Nephron (organoid): ENCODE results near the gene NEO1.

Experiments
- H3K27ac Mint-ChIP-seq, 3 experiments: 2 replicates each; pipeline ENCODE4 v1.8.0; 2020; ENCODE audit warnings: mixed read lengths in 3 of 3, mild to moderate bottlenecking in 2 of 3, moderate library complexity in 1 of 3
- H3K27me3 Mint-ChIP-seq: 2 replicates; pipeline ENCODE4 v1.8.0; 2021; ENCODE audit warnings: low read depth, mild to moderate bottlenecking, moderate library complexity, mixed read lengths
- H3K36me3 Mint-ChIP-seq: 2 replicates; pipeline ENCODE4 v1.8.0; 2020; ENCODE audit warnings: low read depth, mixed read lengths
- H3K4me1 Mint-ChIP-seq: 2 replicates; pipeline ENCODE4 v1.8.0; 2020; ENCODE audit warnings: mixed read lengths
- H3K4me3 Mint-ChIP-seq, 3 experiments: 2 replicates each; pipeline ENCODE4 v1.8.0; 2020; ENCODE audit warnings: mild to moderate bottlenecking in 3 of 3, mixed read lengths in 3 of 3, moderate library complexity in 2 of 3
- H3K9me3 Mint-ChIP-seq: 2 replicates; pipeline ENCODE4 v1.8.0; 2020; ENCODE audit warnings: mixed read lengths
- CTCF ChIP-seq, 3 experiments: fragments of 200-600 bp; sonication (generic); IDR thresholded peaks; one replicate each; pipeline ENCODE4 v1.5.0; 2021; ENCODE audit warnings: antibody characterized with exemption in 3 of 3; ENCODE audit not compliant: unreplicated experiment in 3 of 3

Gene NEO1

GRCh38 chr15:73114064-73114463, 61.8 kb downstream of the NEO1 start:
- peaks cover 12% of the 10 kb centered on the region for H3K4me1 Mint-ChIP-seq
- no peak for TF ChIP-seq CTCF (IDR thresholded peaks at IDR 0.05; ENCODE audit: unreplicated experiment in 3 of 3)
- H3K27ac Mint-ChIP-seq: no peak overlapping the region
- H3K27me3 Mint-ChIP-seq: no peaks in the 10 kb centered on the region
- no peak overlapping the region for H3K4me3 Mint-ChIP-seq
- H3K9me3 Mint-ChIP-seq: no peaks in the 10 kb centered on the region
- H3K36me3 Mint-ChIP-seq: peaks cover 18% of the 10 kb centered on the region

- H3K9me3 Mint-ChIP-seq: no peaks in the 10 kb centered on the region
- H3K27me3 Mint-ChIP-seq: no peaks in the 10 kb centered on the region
- H3K4me3 Mint-ChIP-seq: no peak overlapping the region
- TF ChIP-seq CTCF (IDR thresholded peaks at IDR 0.05; ENCODE audit: unreplicated experiment in 3 of 3): no peak
- peaks cover 18% of the 10 kb centered on the region for H3K36me3 Mint-ChIP-seq
- H3K4me1 Mint-ChIP-seq: no peaks in the 10 kb centered on the region
- no peak overlapping the region for H3K27ac Mint-ChIP-seq
These were observed 63.9 kb downstream of the NEO1 start for GRCh38 chr15:73116164-73116563.

- Mint-ChIP-seq H3K36me3 (peaks cover 18% of the 10 kb centered on the region), H3K4me1 (no peaks in the 10 kb centered on the region), H3K9me3 (no peaks in the 10 kb centered on the region), H3K27me3 (no peaks in the 10 kb centered on the region), H3K4me3 (no peak overlapping the region), H3K27ac (no peak overlapping the region)
- TF ChIP-seq CTCF (IDR thresholded peaks at IDR 0.05; ENCODE audit: unreplicated experiment in 3 of 3): no peak
These were observed 65.8 kb downstream of the NEO1 start for GRCh38 chr15:73118055-73118454.

GRCh38 chr15:73119478-73119877, 67.2 kb downstream of the NEO1 start:
- Mint-ChIP-seq H3K27ac (no peak overlapping the region), H3K36me3 (peaks cover 30% of the 10 kb centered on the region), H3K9me3 (no peaks in the 10 kb centered on the region), H3K4me1 (no peaks in the 10 kb centered on the region), H3K27me3 (no peaks in the 10 kb centered on the region), H3K4me3 (no peak overlapping the region)
- no peak for TF ChIP-seq CTCF (IDR thresholded peaks at IDR 0.05; ENCODE audit: unreplicated experiment in 3 of 3)

- H3K4me3 Mint-ChIP-seq: no peak overlapping the region
- no peaks in the 10 kb centered on the region for H3K27me3 Mint-ChIP-seq
- no peaks in the 10 kb centered on the region for H3K4me1 Mint-ChIP-seq
- no peak overlapping the region for H3K27ac Mint-ChIP-seq
- no peak for TF ChIP-seq CTCF (IDR thresholded peaks at IDR 0.05; ENCODE audit: unreplicated experiment in 3 of 3)
- H3K9me3 Mint-ChIP-seq: no peaks in the 10 kb centered on the region
- H3K36me3 Mint-ChIP-seq: peaks cover 37% of the 10 kb centered on the region
These were observed 68.0 kb downstream of the NEO1 start for GRCh38 chr15:73120269-73120668.

- Mint-ChIP-seq H3K27ac (no peak overlapping the region), H3K36me3 (peaks cover 41% of the 10 kb centered on the region), H3K27me3 (no peaks in the 10 kb centered on the region), H3K4me3 (no peak overlapping the region), H3K9me3 (no peaks in the 10 kb centered on the region), H3K4me1 (no peaks in the 10 kb centered on the region)
- TF ChIP-seq CTCF (IDR thresholded peaks at IDR 0.05; ENCODE audit: unreplicated experiment in 3 of 3): no peak
These were observed 73.0 kb downstream of the NEO1 start for GRCh38 chr15:73125219-73125618.
